Esophagus muscularis mucosa (tissue), 4 donors: ENCODE data around the gene KLHL29. TPM values are rescaled to one million over a fixed set of nuclear protein-coding genes. Genes with fewer than 3 reads are reported as not detected.

ENCODE experiments used
- DNase-seq: peaks from one replicate; pipeline ENCODE4 v3.0.0-alpha.2; 2017; ENCODE audit errors: extremely low spot score
- H3K27ac ChIP-seq, 4 donors: fragments of 200-600 bp; sonication (generic); replicated peaks in 1 of 4; 1 replicate in 3 of 4; 2 replicates in 1 of 4; pipeline ENCODE4 v1.5.1; 2016 to 2019; ENCODE audit warnings: mild to moderate bottlenecking in 1 of 4
- H3K27me3 ChIP-seq, 4 donors: fragments of 200-600 bp; sonication (generic); one replicate each; pipeline versions ENCODE4 v1.5.1 to v1.6.0; 2016 to 2019
- H3K36me3 ChIP-seq, 4 donors: fragments of 200-600 bp; sonication (generic); one replicate each; pipeline ENCODE4 v1.5.1; 2016 to 2019
- H3K4me1 ChIP-seq, 4 donors: fragments of 200-600 bp; sonication (generic); one replicate each; pipeline ENCODE4 v1.5.1; 2016 to 2019
- H3K4me3 ChIP-seq, 4 donors: fragments of 200-600 bp; sonication (generic); 1 replicate in 2 of 4; 2 replicates in 2 of 4; pipeline ENCODE4 v1.5.1; 2016 to 2019; ENCODE audit warnings: mild to moderate bottlenecking in 4 of 4, moderate library complexity in 1 of 4
- H3K9me3 ChIP-seq, 4 donors: fragments of 200-600 bp; sonication (generic); 1 replicate in 3 of 4; 2 replicates in 1 of 4; pipeline ENCODE4 v1.5.1; 2016 to 2019
- EP300 ChIP-seq: sonication (generic); formaldehyde crosslinking; IDR thresholded peaks from one replicate; pipeline ENCODE4 v1.6.1; 2017; ENCODE audit warnings: antibody characterized with exemption
- POLR2A ChIP-seq: fragments of 450-650 bp; IDR thresholded peaks from one replicate; pipeline ENCODE4 v1.6.1; 2017; ENCODE audit warnings: antibody characterized with exemption, moderate library complexity, mild to moderate bottlenecking, low read depth
- POLR2AphosphoS5 ChIP-seq, 2 donors: sonication (generic); formaldehyde crosslinking; IDR thresholded peaks; one replicate each; pipeline ENCODE4 v1.6.1; 2017; ENCODE audit warnings: antibody characterized with exemption in 2 of 2
- WGBS: methylation state at CpG from one replicate; pipeline ENCODE4 v1.1.5; 2018; 5-methylcytosine and 5-hydroxymethylcytosine counted together
- intact Hi-C: fragments of 100-400 bp; cut with DNase I; formaldehyde crosslinking; loops from one replicate; pipeline ENCODE4 v1.15.1; 2023
- total RNA-seq, 4 donors: library from RNA; depleted of rRNA; stranded (reverse); fragments of >200 nt; gene quantifications; one replicate each; pipeline versions ENCODE4 v1.1.0 to v1.2.1, GENCODE V29; 2016
- TF ChIP-seq, protein P1 (sequence below), 3 experiments: fragments of 200-600 bp in 2 of 3; fragments of 450-650 bp in 1 of 3; sonication (generic) in 2 of 3; IDR thresholded peaks; one replicate each; pipeline ENCODE4 v1.5.1; 2017 to 2019; ENCODE audit warnings: antibody characterized with exemption in 3 of 3, mild to moderate bottlenecking in 2 of 3, moderate library complexity in 1 of 3

KLHL29 gene
- total RNA-seq, 4 donors from 2014 or later, result 22.0 to 26.1 (median 23.4) TPM

DNA sequence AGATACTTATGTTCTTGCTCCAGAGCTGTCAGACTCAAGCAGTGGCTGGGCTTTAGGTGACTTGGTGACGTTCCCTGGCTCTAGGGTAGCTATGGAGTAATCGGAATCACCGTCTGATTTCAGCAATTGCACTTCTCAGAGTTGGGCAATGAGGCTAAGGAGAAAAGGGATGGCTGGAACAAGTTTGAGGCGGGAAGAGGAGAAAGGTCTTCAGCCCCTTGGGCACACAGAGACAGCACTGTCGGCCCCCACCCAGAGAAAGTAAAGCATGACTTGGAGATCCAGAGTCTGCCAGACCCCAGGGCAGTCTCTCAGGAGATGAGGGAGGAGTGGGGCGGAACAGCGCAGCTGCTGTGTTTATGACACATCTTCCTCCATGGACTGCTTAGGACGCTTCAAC lies 114.5 kb downstream of the KLHL29 start:
- TF ChIP-seq POLR2A, result no peak
- no peak for TF ChIP-seq EP300
- no peak for TF ChIP-seq POLR2AphosphoS5 (IDR thresholded peaks at IDR 0.05)
- TF ChIP-seq, protein P1, sequence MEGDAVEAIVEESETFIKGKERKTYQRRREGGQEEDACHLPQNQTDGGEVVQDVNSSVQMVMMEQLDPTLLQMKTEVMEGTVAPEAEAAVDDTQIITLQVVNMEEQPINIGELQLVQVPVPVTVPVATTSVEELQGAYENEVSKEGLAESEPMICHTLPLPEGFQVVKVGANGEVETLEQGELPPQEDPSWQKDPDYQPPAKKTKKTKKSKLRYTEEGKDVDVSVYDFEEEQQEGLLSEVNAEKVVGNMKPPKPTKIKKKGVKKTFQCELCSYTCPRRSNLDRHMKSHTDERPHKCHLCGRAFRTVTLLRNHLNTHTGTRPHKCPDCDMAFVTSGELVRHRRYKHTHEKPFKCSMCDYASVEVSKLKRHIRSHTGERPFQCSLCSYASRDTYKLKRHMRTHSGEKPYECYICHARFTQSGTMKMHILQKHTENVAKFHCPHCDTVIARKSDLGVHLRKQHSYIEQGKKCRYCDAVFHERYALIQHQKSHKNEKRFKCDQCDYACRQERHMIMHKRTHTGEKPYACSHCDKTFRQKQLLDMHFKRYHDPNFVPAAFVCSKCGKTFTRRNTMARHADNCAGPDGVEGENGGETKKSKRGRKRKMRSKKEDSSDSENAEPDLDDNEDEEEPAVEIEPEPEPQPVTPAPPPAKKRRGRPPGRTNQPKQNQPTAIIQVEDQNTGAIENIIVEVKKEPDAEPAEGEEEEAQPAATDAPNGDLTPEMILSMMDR (IDR thresholded peaks at IDR 0.05), result no peak
- Histone ChIP-seq H3K27me3 (no peaks in the 10 kb centered on the region), H3K9me3 (no peaks in the 10 kb centered on the region), H3K4me1 (peaks cover 18 to 76% (median 71%) of the 10 kb centered on the region in 4 donors), H3K36me3 (no peaks in the 10 kb centered on the region), H3K4me3 (no peak overlapping the region), H3K27ac (peak overlapping the region in 1 of 4 donors; percentile 40)
- intact Hi-C loops, result no loop called here
- 91% methylated on average over 8 of the region's 8 CpGs for WGBS
- DNase-seq, result no peak

DNA sequence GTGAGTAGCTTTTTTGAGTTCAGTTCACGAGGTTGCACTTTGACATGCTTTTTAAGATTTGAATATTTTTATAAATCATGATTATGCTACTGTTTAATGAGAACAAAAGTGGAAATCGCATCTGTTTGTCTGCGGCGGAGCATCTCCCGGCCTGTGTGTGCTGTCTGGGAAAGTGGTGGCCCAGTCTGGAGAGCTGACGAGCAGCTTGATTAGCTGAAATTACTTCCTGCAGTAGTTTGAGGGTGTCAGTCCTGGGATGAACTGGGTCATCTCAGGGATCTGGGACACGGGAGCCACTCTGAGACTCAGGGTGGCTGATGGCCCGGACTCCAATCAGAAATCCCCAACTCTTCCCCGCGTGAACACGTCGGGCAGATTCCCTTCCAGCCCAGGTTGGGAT lies 115.9 kb downstream of the KLHL29 start:
- no peaks in the 10 kb centered on the region for H3K9me3 ChIP-seq
- no peak overlapping the region for H3K4me3 ChIP-seq
- no peak for DNase-seq
- intact Hi-C loops, result no loop called here
- H3K27ac ChIP-seq, result peak overlapping the region; percentile 74 to 80 (median 76)
- 92% methylated on average over 10 of the region's 12 CpGs for WGBS
- H3K36me3 ChIP-seq, result no peaks in the 10 kb centered on the region
- H3K4me1 ChIP-seq, result peaks cover 23 to 82% (median 73%) of the 10 kb centered on the region in 4 donors
- no peaks in the 10 kb centered on the region for H3K27me3 ChIP-seq
- TF ChIP-seq POLR2A (no peak), EP300 (no peak), POLR2AphosphoS5 (IDR thresholded peaks at IDR 0.05) (no peak)
- TF ChIP-seq, protein P1 (IDR thresholded peaks at IDR 0.05), result no peak

DNA sequence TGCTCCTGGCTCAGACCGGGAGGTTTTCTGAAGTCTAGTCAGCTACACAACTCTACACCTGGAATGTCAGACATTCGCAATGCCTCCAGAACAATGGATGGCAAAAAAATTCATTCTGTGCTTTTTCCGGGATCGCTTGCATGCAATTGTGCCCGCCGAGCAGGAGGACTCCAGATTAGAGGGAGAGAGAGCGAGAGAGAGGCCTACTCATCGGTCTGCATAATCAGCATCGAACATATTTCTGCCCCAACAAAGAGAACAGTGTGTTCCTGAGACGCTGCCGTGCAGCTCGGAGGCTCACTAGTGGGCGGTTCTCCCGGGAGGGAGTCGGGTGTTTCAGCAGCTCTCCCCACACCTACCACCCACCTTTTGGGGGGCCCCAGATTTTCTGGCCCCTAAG lies 117.1 kb downstream of the KLHL29 start:
- peaks cover 32 to 82% (median 74%) of the 10 kb centered on the region in 4 donors for H3K4me1 ChIP-seq
- WGBS, result 91% methylated on average over 11 of the region's 15 CpGs
- no peaks in the 10 kb centered on the region for H3K36me3 ChIP-seq
- H3K27me3 ChIP-seq, result no peaks in the 10 kb centered on the region
- H3K9me3 ChIP-seq, result no peaks in the 10 kb centered on the region
- peak overlapping the region; percentile 74 to 80 (median 76) for H3K27ac ChIP-seq
- TF ChIP-seq, protein P1 (IDR thresholded peaks at IDR 0.05), result no peak
- TF ChIP-seq POLR2AphosphoS5 (IDR thresholded peaks at IDR 0.05) (peak; percentile 70 to 84), EP300 (peak; percentile 65)
- H3K4me3 ChIP-seq, result no peak overlapping the region
- DNase-seq, result no peak
- intact Hi-C loops, result no loop called here

DNA sequence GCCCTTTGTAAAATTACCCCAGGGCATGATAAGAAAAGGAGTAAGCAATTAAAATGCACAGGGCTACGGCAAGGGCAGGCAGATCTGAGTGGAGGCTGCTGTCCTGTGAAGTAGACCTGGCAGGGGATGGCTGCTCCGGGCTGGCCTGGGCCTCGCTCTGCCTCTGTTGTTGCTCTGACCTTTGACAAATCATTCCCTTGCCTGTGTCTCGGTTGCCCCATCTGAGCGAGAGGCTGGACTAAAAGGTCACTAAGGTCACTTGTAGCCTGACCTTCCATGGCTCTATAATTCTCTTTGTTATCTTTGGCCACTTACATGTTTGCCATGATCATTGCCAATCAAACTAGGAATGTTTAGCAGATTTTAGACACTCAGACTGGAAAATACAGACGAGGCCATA lies 118.1 kb downstream of the KLHL29 start:
- intact Hi-C loops, result no loop called here
- no peak overlapping the region for H3K4me3 ChIP-seq
- no peaks in the 10 kb centered on the region for H3K36me3 ChIP-seq
- no peak for TF ChIP-seq EP300
- TF ChIP-seq, protein P1 (IDR thresholded peaks at IDR 0.05), result no peak
- no peak for TF ChIP-seq POLR2AphosphoS5 (IDR thresholded peaks at IDR 0.05)
- TF ChIP-seq POLR2A, result no peak
- peak overlapping the region; percentile 74 to 80 (median 76) for H3K27ac ChIP-seq
- no peak for DNase-seq
- no peaks in the 10 kb centered on the region for H3K9me3 ChIP-seq
- H3K4me1 ChIP-seq, result peaks cover 33 to 83% (median 77%) of the 10 kb centered on the region in 4 donors
- no peaks in the 10 kb centered on the region for H3K27me3 ChIP-seq
- 82% methylated on average over 6 of the region's 6 CpGs for WGBS

GRCh38 chr2:23503682-23504081 lies 118.7 kb downstream of the KLHL29 start:
- TF ChIP-seq POLR2AphosphoS5 (IDR thresholded peaks at IDR 0.05) (no peak), POLR2A (no peak), EP300 (no peak)
- TF ChIP-seq, protein P1 (IDR thresholded peaks at IDR 0.05), result no peak
- Histone ChIP-seq H3K27me3 (no peaks in the 10 kb centered on the region), H3K9me3 (no peaks in the 10 kb centered on the region), H3K4me3 (no peak overlapping the region), H3K36me3 (no peaks in the 10 kb centered on the region), H3K27ac (peak overlapping the region; percentile 74 to 80 (median 76)), H3K4me1 (peaks cover 31 to 78% (median 74%) of the 10 kb centered on the region in 4 donors)
- 64% methylated on average over 3 of the region's 7 CpGs for WGBS
- DNase-seq, result no peak
- intact Hi-C loops, result no loop called here
